GM12875 (cell line): ENCODE measurements around the gene PNPLA4.

Experiments
- H3K4me3 ChIP-seq: one replicate; pipeline ENCODE4 v1.5.1; 2011; ENCODE audit warnings: low read depth, low read length, control low read depth
- TF ChIP-seq, protein P1 (sequence below): IDR thresholded peaks from 2 replicates; pipeline ENCODE4 v1.5.1; 2011; ENCODE audit warnings: low read depth, mild to moderate bottlenecking, control low read depth, inconsistent platforms, low read length, moderate library complexity, borderline replicate concordance; ENCODE audit not compliant: insufficient read depth

Gene PNPLA4, protein sequence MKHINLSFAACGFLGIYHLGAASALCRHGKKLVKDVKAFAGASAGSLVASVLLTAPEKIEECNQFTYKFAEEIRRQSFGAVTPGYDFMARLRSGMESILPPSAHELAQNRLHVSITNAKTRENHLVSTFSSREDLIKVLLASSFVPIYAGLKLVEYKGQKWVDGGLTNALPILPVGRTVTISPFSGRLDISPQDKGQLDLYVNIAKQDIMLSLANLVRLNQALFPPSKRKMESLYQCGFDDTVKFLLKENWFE

DNA sequence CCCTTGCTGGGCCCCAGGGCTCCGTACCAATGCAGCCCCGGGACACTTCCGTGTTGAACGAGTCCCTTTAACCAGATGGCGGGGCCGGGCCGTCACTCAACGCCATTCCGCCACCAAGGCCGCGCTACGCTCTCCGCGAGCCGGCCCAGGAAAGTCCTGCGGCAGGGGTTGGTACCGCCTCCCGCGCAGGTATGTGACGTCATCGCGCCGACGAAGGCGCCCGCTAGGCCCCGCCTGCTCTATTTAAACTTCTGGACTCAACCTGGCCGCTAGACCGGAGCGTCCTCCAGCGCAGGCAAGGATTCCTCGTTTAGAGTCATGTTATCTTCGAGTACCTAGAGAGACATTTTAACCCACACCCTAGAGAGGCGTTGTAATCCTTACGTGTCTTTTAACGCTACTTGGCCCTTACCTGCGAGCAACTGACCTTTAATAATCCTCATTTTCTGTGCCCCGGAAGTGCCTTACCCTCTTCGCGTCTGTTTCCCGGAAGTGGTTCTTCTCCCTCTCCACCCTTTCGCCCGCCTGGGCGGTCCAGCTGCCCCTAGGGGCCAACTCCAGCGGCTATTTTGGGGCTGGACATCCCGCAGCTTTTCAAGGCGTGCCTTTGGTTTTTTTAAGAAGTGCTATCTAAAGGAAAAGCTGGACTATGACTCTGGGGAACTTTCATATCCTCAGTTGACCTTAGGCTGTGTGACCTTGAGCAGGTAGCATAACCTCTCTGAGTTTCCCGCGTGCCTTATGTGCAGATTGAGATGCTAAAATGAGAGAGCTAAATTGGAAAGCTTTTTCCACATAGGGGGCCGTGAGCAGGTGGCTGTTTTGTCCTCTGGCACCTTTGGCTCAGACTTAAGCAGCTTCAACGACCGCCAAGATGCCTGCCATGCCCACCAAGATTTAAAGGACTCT lies at the start of gene PNPLA4:
PNPLA4 (minus strand) TSS at position 155 of the 909 bp plus-strand sequence. CDS start 1,294 bp downstream, outside the sequence.
- TF ChIP-seq, protein P1, sequence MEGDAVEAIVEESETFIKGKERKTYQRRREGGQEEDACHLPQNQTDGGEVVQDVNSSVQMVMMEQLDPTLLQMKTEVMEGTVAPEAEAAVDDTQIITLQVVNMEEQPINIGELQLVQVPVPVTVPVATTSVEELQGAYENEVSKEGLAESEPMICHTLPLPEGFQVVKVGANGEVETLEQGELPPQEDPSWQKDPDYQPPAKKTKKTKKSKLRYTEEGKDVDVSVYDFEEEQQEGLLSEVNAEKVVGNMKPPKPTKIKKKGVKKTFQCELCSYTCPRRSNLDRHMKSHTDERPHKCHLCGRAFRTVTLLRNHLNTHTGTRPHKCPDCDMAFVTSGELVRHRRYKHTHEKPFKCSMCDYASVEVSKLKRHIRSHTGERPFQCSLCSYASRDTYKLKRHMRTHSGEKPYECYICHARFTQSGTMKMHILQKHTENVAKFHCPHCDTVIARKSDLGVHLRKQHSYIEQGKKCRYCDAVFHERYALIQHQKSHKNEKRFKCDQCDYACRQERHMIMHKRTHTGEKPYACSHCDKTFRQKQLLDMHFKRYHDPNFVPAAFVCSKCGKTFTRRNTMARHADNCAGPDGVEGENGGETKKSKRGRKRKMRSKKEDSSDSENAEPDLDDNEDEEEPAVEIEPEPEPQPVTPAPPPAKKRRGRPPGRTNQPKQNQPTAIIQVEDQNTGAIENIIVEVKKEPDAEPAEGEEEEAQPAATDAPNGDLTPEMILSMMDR: peak; percentile 51
- peak within 1 kb of the TSS; percentile 82 for H3K4me3 ChIP-seq

DNA sequence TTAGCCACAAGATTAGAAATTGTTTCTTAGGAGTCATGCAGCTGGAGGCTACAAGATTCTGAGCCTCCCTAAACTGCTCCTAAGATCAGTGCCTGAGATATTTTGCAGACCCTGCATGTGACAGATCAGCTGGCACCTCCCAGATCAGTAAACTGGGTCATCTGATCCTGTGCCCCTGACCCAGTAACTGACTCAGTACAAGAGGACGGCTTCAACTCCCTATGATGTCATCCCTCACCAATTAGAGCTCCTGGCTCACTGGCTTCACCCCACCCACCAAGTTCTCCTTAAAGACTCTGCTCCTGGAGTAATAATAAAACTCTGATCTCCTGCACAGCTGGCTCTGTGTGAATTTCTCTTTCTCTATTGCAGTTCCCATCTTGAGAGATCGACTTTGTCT lies 45.4 kb upstream of the PNPLA4 start:
- no peak overlapping the region for H3K4me3 ChIP-seq
- TF ChIP-seq, protein P1: no peak

DNA sequence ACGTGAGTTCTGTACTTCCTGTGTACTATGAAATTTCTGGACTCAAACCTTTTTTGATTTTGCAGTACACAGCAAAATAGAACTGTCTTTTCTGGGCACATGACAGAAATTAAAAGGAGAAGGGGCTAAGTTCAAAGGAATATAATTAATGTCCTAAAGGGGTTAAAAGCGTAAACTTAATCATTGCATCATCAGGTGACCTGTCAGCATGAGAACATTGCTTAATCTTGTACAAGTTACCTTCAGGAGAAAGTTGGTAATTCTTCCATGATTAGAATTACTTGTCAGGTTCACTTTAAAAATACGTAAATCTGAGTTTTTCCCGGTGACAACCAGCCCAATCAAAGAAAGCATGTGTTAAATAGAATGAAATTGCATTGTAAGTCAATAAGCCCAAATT lies 43.2 kb upstream of the PNPLA4 start:
- TF ChIP-seq, protein P1: no peak
- no peak overlapping the region for H3K4me3 ChIP-seq

DNA sequence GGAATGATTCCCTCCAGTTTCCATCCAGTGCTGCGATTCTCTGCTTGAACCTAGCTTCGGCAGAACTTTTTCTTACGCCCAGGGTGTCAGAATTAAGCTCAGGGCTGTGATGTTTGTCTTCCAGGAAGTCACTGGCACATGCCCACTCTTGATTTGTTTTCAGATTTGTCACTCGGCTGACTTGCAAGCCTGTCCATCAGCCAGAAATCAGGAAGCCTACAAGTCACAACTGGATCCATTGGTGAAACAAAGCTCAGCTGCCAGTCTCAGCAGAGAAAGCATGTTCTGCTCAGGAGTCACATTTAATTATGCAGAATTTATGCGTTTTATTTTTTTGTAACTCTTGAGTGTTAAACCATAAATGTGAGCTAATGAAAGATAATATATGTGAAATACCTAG lies 38.2 kb upstream of the PNPLA4 start:
- H3K4me3 ChIP-seq: no peak overlapping the region
- TF ChIP-seq, protein P1: no peak

DNA sequence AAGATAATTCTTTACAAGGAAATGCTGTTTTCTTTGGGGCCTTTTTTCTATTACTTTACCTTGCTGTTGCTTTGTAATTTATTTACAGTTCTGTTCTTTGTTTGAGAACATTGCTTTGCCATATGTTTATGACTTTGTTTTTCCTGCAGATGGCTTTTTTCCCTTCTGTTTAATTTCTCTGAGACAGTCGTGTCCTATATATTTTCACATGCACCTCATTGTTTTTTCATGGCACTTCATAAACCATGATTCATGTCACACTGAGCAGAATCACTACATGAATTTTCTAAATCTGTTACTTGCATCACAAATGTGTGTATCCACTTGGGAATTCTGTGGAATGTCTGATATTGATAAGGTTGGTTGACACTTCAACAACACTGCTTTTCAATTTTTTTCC lies 33.0 kb upstream of the PNPLA4 start:
- TF ChIP-seq, protein P1: no peak
- no peak overlapping the region for H3K4me3 ChIP-seq

DNA sequence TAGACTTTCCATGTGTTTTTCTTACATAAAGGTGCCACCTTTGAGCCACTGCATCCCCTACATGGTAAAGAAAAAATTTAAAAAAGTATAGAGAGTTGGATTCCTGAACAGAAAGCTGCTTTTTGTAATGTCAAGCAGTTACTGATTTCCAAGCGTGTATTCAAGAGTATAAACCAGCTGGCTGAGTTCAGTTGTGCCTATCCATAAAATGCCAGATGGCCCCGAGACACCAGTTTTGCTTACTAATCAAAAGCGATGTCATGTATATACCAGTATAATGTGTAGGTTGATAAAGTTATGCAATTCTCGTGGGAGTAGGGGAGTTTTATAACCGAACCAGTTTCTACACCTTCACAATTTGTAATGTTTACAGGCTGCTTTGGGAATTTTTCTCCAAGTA lies 26.2 kb upstream of the PNPLA4 start:
- H3K4me3 ChIP-seq: no peak overlapping the region

More for the DNA sequence above, 26.2 kb upstream of the PNPLA4 start:
- TF ChIP-seq, protein P1: no peak
